ENCODE results near the gene OR11H6.
"Not testable (repeated sequence)": the region's sequence is repeated elsewhere in the genome, so short reads cannot be mapped to it uniquely, and the experiment has no call there.

OR11H6 gene

GRCh38 chr14:20264361-20264760 is 40.9 kb downstream of the OR11H6 start:
- not testable (repeated sequence) for DNase-seq

DNA sequence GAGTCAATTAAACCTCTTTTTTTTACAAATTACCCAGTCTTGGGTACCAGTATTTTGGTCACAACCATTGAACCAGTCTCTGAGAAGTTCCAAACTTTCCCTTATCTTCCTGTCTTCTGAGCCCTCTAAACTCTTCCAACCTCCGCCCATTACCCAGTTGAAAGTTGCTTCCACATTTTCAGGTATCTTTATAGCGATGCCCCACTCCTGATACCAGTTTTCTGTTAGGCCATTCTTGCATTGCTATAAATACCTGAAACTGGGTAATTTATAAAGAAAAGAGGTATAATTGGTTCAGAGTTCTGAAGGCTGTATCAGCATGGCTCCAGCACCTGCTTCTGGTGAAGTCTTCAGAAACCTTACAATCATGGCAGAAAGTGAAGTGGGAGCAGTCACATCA is 50.6 kb downstream of the OR11H6 start:
- DNase-seq: no peak

Data from NCI-H2029 treated with DMSO at 0.1 percent for 48 hours (cell line).